SU-DHL-6 (cell line): ENCODE measurements around the gene SPDYA.

ENCODE experiments used
- EZH2phosphoT487 ChIP-seq: fragments of 200-600 bp; sonication (generic), shearing (Covaris generic); conservative IDR thresholded peaks from 2 replicates; pipeline ENCODE4 v1.6.1; 2018; ENCODE audit warnings: mild to moderate bottlenecking, antibody characterized with exemption, low read length, moderate library complexity, mixed read lengths
- TF ChIP-seq, protein P1 (sequence below): fragments of 200-600 bp; sonication (generic); IDR thresholded peaks from one replicate; pipeline ENCODE4 v1.5.1; 2017; ENCODE audit warnings: antibody characterized with exemption, mild to moderate bottlenecking, low read length, moderate library complexity; ENCODE audit not compliant: insufficient read depth, poor library complexity, severe bottlenecking

GRCh38 chr2:28869494-28870145 lies 59.0 kb downstream of the SPDYA start:
- TF ChIP-seq, protein P1, sequence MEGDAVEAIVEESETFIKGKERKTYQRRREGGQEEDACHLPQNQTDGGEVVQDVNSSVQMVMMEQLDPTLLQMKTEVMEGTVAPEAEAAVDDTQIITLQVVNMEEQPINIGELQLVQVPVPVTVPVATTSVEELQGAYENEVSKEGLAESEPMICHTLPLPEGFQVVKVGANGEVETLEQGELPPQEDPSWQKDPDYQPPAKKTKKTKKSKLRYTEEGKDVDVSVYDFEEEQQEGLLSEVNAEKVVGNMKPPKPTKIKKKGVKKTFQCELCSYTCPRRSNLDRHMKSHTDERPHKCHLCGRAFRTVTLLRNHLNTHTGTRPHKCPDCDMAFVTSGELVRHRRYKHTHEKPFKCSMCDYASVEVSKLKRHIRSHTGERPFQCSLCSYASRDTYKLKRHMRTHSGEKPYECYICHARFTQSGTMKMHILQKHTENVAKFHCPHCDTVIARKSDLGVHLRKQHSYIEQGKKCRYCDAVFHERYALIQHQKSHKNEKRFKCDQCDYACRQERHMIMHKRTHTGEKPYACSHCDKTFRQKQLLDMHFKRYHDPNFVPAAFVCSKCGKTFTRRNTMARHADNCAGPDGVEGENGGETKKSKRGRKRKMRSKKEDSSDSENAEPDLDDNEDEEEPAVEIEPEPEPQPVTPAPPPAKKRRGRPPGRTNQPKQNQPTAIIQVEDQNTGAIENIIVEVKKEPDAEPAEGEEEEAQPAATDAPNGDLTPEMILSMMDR: no peak
- TF ChIP-seq EZH2phosphoT487: no peak
